HG02678 (cell line): Measurements from ENCODE around the gene CASTOR1.
"Not testable (repeated sequence)": the region's sequence is repeated elsewhere in the genome, so short reads cannot be mapped to it uniquely, and the experiment has no call there.

Experiments used
- ATAC-seq: cut with Tn5 transposase; IDR thresholded peaks from one replicate; pipeline ENCODE4 v1.9.1; 2021; ENCODE audit warnings: mild to moderate bottlenecking, moderate library complexity; ENCODE audit not compliant: unreplicated experiment

Gene CASTOR1

DNA sequence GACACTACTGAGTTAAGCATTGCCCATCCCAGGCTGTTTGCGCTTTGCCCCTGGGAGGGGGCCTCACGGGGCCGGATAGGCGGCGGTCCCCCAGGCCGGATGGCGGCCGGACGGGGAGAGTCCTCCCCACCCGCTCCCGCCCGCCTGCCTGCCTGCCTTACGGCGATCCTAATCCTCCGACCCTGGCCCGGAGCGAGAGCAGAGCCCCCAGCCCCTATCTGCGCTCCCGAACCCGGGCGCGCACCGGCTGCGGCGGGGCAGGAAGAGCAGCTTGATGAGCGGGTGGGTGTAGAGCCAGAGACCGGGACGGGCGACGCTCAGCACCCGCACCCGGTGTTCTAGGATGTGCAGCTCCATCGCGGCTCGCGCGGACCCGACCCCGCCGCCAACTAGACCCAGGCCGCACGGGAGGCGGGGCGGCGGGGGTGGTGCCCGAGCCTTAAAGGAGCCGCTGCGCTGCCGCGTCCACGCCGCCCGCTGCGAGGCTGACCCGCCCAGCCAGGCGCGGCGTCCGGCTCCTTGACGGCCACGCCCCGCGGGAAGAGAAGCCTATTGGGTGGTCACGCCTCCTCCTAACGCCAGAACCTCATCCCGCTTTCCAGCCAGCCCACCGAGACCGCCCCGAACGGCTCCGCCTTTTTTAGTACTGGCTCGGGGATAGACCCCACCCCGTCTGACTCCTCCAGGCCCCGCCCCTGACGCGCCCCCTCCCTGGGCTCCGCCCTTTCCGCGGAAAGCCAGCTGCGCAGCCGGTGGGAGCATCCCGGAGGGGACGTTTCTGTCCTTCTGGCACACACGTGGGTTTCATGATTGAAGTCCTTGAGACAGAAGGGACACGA, at the start of gene CASTOR1:
TSS of gene CASTOR1 (minus strand) at position 365 of the 839 bp plus-strand sequence. CDS start at position 357, 8 bp downstream.
- ATAC-seq, result peak; percentile 78

DNA sequence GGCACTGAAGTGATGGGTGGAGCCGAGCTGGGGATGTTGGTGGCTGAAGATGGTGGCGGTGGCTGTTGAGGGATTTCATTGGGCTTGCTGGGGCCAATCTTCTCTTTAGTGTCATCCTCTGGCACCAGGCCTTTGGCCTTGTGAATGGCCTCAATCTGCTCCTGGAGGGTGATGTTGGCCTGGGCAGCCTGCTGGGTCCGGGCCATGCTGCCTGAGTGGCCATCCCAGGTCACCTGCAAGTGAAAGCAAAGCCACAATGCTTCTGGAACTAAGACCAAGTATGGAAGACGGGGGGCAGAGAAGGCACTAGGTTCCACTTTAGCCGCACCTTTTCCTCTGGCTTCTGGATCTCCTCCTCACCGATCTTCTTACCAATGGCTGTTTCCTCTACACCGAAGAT, 49.5 kb upstream of the CASTOR1 start:
- no peak for ATAC-seq

DNA sequence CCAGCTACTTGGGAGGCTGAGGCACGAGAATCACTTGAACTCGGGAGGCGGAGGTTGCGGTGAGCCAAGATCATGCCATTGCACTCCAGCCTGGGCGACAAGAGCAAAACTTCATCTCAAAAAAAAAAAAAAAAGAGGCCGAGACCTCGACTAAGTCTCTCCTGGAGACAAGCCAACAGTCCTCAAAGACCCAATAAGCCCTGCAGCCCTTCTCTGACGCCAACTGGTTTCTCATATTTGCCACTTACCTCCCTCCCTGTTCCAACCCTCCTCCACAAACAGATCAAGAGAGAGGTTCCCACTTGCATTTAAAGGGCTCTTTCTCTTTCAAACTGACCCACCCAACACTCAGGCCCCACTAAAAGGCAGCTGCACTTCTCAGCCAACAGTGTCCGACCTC, 49.0 kb upstream of the CASTOR1 start:
- ATAC-seq, result not testable (repeated sequence)

DNA sequence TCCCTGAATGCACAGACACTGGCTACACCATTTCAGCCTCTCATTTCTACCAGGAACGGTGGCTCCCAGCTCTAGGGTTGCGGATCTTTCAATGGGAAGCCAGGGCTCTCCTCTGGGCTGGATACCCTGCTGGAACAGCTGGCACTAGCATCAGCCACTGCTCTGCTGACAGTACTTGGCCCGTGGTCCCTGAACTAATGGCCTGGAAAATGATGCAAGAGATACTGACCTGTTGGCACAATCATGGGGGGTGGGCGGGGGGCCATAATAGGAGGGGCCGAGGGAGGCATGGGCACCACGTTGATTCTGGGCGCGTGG, 48.1 kb upstream of the CASTOR1 start:
- no peak for ATAC-seq

DNA sequence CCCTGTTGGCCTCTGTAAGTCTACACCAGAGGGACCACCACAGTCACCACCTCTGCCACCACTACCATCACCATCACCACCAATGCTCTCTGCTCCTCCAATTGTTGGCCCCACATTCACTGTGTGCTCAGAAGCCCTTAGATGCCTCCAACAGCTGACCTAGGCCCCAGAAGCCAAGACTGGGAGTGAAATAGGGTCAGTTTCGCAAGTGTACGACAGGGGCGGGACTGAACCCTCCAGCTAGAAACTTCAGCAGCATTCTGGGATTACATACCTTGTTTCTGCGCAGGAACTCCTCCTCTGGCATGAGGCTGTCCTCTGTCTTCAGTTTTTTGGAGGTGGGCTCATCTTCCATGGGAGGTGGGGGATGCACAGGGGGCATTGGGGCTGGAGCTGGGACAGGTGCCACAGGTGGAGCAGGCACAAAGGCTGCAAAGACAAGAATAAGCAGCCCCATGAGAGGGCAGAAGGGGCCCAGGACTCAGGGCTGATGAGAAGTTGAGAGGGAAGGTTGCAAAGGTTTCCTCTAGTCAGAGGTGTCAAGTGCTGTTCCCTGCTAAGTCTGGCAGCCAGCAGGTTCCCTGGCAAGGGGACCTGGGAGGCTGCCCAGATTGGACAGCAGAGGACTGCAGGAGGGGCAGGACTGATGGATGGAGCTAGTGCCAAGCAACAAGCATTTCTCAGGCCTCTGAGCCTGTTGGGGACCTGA, 47.6 kb upstream of the CASTOR1 start:
- no peak for ATAC-seq

DNA sequence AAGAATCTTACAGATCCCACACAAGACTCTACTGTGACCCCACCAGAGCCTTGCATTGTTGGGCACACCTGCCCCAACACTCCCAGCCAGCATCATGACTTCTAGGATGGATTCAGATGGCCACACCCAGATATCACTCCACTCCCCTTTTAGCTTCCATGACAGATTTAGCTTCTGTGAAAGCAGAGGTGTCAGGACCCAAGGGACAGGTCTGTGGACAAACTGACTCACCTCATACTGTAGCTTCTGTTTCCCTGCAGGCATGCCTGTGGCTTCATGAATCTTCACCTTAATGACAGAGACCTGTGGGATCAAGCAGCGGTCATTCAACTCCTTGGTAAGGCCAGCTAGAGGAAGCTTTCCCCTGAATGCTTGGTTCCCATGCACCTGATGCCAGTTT, 45.9 kb upstream of the CASTOR1 start:
- no peak for ATAC-seq

DNA sequence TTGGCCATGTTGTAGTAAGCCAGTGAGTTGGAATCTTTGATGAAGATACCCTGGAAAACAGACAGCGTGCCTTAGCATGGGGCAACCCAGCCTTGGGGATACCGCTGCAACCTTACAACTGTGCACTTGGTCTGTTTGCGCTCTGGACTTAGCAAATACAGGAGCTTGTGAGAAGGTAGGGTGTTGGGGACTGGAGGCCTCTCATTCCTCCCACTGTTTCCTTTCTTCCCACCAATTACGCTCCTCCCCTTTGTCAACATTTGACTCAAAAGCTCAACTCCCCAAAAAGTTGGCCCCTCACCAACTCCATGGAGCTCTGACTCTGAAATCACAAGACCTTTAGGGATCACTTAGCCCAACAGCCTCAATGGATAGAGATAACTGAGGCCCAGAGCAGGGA, 45.3 kb upstream of the CASTOR1 start:
- no peak for ATAC-seq

DNA sequence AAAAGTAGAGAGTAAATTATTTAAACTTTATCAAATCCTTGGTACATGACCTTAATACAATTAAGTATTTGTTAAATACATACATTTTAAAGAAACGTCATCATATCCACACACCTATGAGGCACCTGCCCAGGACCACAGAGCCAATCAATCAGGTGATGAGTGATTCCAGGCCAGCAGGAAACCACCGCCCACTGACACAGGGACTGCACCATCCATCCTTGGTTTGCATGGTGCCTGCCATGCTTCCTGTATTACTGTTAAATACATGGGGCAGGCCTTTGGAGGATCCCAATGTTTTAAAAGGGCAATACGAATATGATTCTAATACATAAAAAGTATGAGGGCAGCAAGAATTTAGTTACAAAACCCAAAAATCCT, 44.4 kb upstream of the CASTOR1 start:
- no peak for ATAC-seq

DNA sequence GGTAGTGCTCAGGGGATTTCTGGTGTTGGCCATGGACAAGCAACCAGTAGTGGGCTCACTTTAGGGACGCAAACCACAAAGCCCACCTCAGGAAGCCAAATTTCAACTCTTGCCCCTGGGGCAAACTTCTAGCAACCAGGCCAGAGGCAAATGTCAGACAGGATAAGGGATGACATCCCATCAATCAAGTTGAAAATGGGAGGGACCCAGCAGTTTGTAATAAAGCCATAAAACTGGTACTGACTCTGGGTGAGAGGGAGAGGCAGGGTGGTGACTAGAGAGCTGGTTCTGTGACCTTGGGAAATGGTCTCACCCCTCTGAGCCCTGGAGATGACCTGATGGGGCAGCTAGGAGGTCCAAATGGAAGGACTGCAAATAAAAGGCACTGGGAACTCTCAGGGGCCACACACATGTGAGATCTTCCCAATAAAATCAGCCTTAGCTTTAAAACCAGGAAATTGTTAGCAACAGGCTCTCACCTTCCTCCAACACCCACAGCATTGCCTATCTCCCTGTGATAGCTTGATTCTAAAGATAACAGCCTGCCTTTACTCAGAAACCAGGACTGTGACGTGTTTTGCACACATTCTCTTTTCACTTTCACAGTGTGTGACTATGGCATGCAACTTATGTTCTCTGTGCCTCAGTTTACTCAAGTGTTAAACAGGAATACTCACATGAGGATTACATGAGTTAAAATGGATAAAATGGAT, 43.8 kb upstream of the CASTOR1 start:
- no peak for ATAC-seq

DNA sequence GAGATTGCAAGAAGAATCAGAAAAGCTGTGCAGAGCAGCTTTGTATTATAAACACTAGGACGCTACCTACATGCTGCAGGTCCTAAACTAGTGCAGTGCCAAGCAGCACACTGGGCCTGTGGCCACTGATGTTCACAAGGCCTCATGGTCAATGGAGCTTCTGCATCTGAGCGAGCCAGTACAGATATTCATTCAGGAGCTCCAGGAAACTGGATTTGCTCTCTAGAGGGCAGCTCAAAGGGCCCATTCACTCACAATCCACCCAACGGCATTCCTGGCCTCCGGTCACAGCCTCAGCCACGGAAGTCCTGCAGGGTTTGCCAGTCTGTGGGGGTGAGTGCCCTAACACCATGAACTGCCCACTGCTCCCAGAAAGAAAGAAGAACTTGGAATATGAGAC, 43.2 kb upstream of the CASTOR1 start:
- ATAC-seq, result no peak

DNA sequence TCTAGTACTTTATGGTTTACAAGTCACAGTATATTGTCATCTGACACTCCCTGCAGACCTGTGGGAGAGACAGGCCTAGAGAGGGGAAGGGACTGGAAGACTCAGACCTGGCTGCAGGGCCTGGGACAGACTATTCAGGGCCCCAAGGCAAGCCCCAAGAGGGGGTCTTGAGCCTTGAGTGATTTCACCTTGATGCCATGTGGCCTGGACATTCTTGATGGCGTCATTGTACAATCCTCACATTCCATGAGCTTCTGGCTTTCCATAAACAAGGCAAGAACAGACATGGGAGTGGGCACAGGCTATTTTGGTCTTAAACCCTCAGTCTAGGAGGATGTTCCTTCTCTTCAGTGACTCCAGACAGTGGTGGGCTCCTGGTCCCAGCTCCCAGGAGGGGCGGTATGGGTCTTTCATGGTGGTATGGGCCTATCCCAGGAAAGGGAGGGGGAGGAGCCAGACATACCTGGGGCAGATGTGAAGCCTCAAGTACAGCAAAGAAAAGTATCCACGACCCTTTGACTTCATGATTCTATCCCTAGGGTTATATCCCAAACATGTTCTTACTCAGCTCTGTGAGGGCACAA, 39.3 kb upstream of the CASTOR1 start:
- ATAC-seq, result no peak

DNA sequence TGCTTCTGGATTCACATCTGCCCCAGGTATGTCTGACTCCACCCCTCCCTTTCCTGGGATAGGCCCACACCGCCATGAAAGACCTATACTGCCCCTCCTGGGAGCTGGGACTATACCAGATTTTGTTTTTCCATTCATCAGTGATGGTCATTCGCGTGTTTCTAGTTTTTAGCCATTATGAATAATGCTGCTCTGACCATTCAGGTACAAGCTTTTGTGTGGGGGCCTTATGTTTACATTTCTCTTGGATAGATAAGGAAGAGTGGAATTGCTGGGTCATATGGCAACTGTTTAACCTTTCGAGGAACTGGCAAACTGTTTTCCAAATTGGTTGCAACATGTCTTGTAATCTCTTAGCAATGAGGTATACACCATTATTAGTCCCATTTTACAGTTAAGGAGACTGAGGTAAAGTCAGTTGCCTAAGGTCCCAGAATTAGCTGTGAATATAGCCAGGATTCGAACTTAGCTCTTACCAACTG, 38.6 kb upstream of the CASTOR1 start:
- ATAC-seq, result no peak

DNA sequence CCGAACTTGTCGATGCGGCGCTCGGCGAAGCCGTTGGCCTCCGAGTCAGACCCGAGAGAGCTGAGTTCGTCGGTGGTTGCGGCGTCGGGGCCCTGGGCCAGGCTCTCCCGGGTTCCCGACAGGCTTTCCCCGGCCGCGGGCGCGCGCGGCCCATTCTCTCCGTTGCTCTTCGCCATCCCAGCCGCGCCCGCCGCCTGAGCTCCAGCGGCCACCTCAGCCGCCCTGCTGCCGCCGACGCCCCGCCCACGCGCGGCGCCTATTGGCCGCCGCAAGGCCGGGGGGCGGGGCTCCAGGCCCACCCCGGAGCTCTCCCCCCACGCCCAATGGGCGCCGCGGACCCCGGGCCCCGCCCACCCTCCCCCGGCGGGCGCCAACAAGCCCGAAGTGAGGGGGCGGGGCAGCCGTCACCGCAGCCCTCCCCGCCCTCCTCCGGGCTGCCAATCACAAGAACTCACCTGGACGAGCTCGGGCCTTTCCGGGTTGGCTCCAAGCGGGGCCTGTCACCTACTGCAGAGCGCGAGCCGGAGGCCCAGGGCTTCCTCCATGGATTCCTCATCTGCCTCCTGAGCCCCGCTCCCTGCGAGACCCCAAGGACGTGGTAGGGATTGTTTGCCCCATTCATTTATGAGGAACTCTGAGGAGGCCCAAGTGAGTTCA, 37.5 kb upstream of the CASTOR1 start, which contains the start of gene TBC1D10A:
TSS of gene TBC1D10A (minus strand) at position 236 of the 657 bp plus-strand sequence. CDS start at position 176, 60 bp downstream.
- ATAC-seq, result peak; percentile 89

DNA sequence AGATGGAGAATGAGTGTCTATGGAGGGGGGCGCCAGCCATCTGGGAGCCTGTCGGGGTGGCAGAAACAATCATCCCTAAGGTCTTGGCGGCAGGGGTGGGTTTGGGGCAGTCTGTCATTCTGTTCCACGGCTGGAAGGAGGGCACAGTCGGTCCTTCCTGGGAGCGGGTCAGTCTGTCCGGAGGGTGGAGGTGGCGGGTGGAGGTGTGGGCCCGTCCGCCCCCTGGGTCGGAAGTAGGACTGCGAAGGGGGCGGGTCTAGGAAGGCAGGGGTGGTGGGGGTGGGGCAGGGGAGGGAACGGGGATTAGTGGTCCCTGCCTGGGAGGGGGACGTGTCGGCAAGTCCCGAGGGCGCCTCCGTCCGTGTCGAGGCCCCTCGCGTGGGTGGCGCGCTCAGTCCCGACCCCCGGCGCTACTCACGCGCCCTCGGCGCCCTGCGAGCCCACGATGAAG, 37.0 kb upstream of the CASTOR1 start:
- ATAC-seq, result peak; percentile 25

DNA sequence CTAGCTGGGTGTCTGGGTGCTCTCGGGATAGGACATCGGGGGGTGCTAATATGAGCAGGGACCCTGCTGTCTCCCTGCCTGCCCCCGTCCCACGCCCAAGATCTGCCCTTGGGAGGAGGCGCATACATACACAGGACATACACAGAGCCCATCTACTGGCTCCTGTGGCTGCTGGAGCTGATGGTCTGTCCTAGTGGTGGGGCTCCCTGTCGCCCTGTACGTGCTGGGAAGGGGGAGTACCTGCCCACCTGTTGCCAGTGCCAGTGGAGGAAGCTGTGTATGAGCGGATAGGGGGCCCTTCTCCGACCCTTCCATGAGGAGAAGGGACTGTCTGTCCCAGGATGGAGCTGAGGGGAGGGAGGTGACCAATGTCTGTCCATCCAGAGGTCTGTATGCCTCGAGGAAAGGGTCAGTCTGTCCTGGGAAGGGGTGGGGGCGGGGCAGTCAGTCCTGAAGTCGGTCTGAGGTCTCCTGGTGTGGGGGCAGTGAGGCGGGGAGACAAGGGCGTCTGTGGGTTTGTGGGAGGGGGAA, 36.5 kb upstream of the CASTOR1 start:
- ATAC-seq, result no peak

DNA sequence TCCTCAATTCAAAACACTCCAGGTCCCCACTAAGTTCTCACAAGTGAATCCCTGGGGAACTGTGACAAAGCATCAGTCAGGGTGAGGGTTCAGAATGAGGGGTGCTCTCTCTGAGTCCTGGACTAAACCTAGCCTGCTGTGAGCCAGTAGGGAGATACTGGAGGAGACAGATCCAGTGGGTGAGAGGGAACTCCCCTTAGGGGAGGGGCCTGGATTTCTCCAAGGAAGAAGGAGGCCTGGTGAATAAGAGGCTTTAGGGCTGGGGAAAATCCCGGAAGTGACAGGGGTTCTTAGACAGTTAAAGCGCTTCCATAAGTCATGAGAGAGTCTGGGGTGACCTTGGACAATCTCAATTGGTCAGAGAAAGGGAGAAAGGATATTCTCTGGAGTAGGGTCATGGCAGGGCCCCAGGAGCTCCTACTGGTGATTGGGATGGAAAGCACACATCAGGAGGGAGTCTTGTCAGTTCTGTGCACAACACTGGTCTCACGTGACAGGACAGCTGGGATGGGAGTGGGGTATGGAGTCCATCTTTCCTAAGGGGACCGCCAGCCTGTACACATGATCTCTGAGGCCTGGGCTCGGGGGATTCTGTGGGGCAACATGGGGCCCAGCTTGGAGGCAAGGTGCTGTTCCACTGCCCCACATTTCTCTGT, 35.9 kb upstream of the CASTOR1 start:
- no peak for ATAC-seq

DNA sequence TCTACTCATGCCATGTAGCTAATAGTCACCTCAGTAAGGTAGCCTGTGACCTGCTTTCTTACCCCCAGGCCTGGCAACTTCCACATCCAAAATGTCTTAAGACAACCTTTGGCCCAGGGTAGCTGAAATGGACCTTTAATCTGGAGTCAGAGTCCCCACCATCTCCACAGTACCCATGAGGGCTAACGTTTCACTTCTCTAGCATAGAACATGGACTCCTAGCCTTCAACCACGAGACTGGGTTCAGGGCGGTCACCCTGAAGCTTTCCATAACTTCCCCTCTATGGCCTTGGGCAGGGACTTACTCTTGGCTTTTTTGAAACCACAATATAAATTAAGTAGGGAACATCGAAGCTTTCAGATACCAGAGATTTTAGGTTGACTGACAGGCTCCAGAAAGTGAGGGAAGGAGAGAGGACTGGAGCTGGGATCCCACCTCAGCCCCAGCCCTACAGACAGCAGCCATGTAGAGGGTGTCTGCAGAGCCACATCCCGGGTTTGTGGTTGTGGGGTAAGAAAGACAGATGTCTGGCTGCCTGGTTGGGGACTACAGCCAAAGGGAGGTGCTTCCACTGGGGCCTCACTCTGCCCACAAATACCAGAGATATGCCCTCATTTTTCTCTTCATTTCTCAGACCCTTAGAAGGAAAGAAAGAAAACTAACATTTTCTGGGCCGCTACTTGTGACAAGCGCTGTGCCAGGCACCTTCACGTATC, 34.9 kb upstream of the CASTOR1 start:
- no peak for ATAC-seq

DNA sequence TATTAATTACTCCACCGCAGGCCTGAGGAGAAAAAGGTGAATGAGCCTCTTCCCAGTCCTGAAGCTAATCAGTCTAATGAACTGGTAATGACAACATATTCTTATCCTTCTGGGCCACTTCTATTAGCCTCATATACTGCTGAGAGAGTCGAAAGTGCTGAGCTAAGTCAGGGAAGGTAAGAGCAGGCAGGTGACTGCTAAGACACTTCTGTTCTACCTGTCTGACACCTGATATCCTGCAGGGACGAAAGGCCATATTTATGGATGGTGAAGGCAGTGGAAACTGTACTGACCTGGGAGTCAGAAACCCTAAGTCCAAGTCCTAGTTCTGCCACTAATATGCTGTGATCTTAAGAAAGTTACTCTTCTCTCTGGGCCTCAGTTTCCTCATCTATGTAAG, 33.9 kb upstream of the CASTOR1 start:
- no peak for ATAC-seq

DNA sequence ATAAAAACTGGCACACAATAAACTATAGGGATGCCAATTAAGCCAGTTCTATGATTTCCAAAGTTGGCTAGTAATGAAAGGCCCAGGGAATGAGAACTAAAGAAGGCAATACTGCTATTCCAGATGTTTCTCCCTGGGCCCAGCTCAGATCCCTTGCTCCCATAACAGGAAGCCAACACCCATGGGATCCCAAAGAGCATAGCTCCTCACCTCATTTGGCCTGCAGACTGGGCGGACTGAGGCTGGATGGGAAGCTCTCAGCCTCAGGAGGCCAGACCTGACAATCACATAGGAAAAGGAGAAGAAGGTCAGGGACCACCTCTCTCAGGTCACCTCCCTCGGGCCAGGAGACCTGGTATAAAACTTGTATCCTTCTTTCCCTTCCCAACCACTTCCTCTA, 32.2 kb upstream of the CASTOR1 start:
- no peak for ATAC-seq
